ENCODE data around the gene CCDC127.

CCDC127 gene

GRCh38 chr5:162565-163337 is 55.2 kb downstream of the CCDC127 start:
- Histone ChIP-seq H3K4me3 (ENCODE audit: low read depth, low read length) (no peak overlapping the region), H3K9ac (ENCODE audit: low read depth, low read length) (no peak overlapping the region), H3K27me3 (ENCODE audit: control insufficient read depth, insufficient read depth, low read length) (no peaks in the 10 kb centered on the region), H3K9me3 (ENCODE audit: control insufficient read depth, insufficient read depth, low read length) (no peaks in the 10 kb centered on the region), H3K4me1 (ENCODE audit: control insufficient read depth, insufficient read depth, low read length) (no peaks in the 10 kb centered on the region), H3K27ac (ENCODE audit: low read depth, low read length) (no peak overlapping the region), H3K36me3 (ENCODE audit: control insufficient read depth, insufficient read depth, low read length) (peaks cover 42% of the 10 kb centered on the region)

GRCh38 chr5:162190-162564 is 55.8 kb downstream of the CCDC127 start:
- Histone ChIP-seq H3K9ac (ENCODE audit: low read depth, low read length) (no peak overlapping the region), H3K27me3 (ENCODE audit: control insufficient read depth, insufficient read depth, low read length) (no peaks in the 10 kb centered on the region), H3K4me3 (ENCODE audit: low read depth, low read length) (no peak overlapping the region), H3K9me3 (ENCODE audit: control insufficient read depth, insufficient read depth, low read length) (no peaks in the 10 kb centered on the region), H3K4me1 (ENCODE audit: control insufficient read depth, insufficient read depth, low read length) (no peaks in the 10 kb centered on the region), H3K27ac (ENCODE audit: low read depth, low read length) (no peak overlapping the region), H3K36me3 (ENCODE audit: control insufficient read depth, insufficient read depth, low read length) (peaks cover 47% of the 10 kb centered on the region)

GRCh38 chr5:161803-162110 is 56.2 kb downstream of the CCDC127 start:
- Histone ChIP-seq H3K27me3 (ENCODE audit: control insufficient read depth, insufficient read depth, low read length) (no peaks in the 10 kb centered on the region), H3K27ac (ENCODE audit: low read depth, low read length) (no peak overlapping the region), H3K4me1 (ENCODE audit: control insufficient read depth, insufficient read depth, low read length) (no peaks in the 10 kb centered on the region), H3K4me3 (ENCODE audit: low read depth, low read length) (no peak overlapping the region), H3K9me3 (ENCODE audit: control insufficient read depth, insufficient read depth, low read length) (no peaks in the 10 kb centered on the region), H3K9ac (ENCODE audit: low read depth, low read length) (no peak overlapping the region), H3K36me3 (ENCODE audit: control insufficient read depth, insufficient read depth, low read length) (peaks cover 51% of the 10 kb centered on the region)

GRCh38 chr5:160921-161802 is 56.8 kb downstream of the CCDC127 start:
- Histone ChIP-seq H3K27me3 (ENCODE audit: control insufficient read depth, insufficient read depth, low read length) (no peaks in the 10 kb centered on the region), H3K4me1 (ENCODE audit: control insufficient read depth, insufficient read depth, low read length) (no peaks in the 10 kb centered on the region), H3K9ac (ENCODE audit: low read depth, low read length) (no peak overlapping the region), H3K4me3 (ENCODE audit: low read depth, low read length) (no peak overlapping the region), H3K9me3 (ENCODE audit: control insufficient read depth, insufficient read depth, low read length) (no peaks in the 10 kb centered on the region), H3K27ac (ENCODE audit: low read depth, low read length) (no peak overlapping the region), H3K36me3 (ENCODE audit: control insufficient read depth, insufficient read depth, low read length) (peaks cover 57% of the 10 kb centered on the region)

GRCh38 chr5:160173-160510 is 57.8 kb downstream of the CCDC127 start:
- Histone ChIP-seq H3K36me3 (ENCODE audit: control insufficient read depth, insufficient read depth, low read length) (peaks cover 68% of the 10 kb centered on the region), H3K9me3 (ENCODE audit: control insufficient read depth, insufficient read depth, low read length) (no peaks in the 10 kb centered on the region), H3K27ac (ENCODE audit: low read depth, low read length) (no peak overlapping the region), H3K4me3 (ENCODE audit: low read depth, low read length) (no peak overlapping the region), H3K27me3 (ENCODE audit: control insufficient read depth, insufficient read depth, low read length) (no peaks in the 10 kb centered on the region), H3K4me1 (ENCODE audit: control insufficient read depth, insufficient read depth, low read length) (no peaks in the 10 kb centered on the region), H3K9ac (ENCODE audit: low read depth, low read length) (no peak overlapping the region)

- no peaks in the 10 kb centered on the region for H3K9me3 ChIP-seq (ENCODE audit: control insufficient read depth, insufficient read depth, low read length)
- peaks cover 73% of the 10 kb centered on the region for H3K36me3 ChIP-seq (ENCODE audit: control insufficient read depth, insufficient read depth, low read length)
- H3K9ac ChIP-seq (ENCODE audit: low read depth, low read length) = no peak overlapping the region
- no peak overlapping the region for H3K4me3 ChIP-seq (ENCODE audit: low read depth, low read length)
- H3K4me1 ChIP-seq (ENCODE audit: control insufficient read depth, insufficient read depth, low read length) = no peaks in the 10 kb centered on the region
- no peak overlapping the region for H3K27ac ChIP-seq (ENCODE audit: low read depth, low read length)
- no peaks in the 10 kb centered on the region for H3K27me3 ChIP-seq (ENCODE audit: control insufficient read depth, insufficient read depth, low read length)
Observed at GRCh38 chr5:159448-160172, 58.3 kb downstream of the CCDC127 start.

- H3K4me1 ChIP-seq (ENCODE audit: control insufficient read depth, insufficient read depth, low read length) = no peaks in the 10 kb centered on the region
- H3K9me3 ChIP-seq (ENCODE audit: control insufficient read depth, insufficient read depth, low read length) = no peaks in the 10 kb centered on the region
- no peak overlapping the region for H3K9ac ChIP-seq (ENCODE audit: low read depth, low read length)
- H3K36me3 ChIP-seq (ENCODE audit: control insufficient read depth, insufficient read depth, low read length) = peaks cover 78% of the 10 kb centered on the region
- no peak overlapping the region for H3K4me3 ChIP-seq (ENCODE audit: low read depth, low read length)
- no peaks in the 10 kb centered on the region for H3K27me3 ChIP-seq (ENCODE audit: control insufficient read depth, insufficient read depth, low read length)
- no peak overlapping the region for H3K27ac ChIP-seq (ENCODE audit: low read depth, low read length)
Observed at GRCh38 chr5:158807-159447, 59.0 kb downstream of the CCDC127 start.

- Histone ChIP-seq H3K9me3 (ENCODE audit: control insufficient read depth, insufficient read depth, low read length) (no peaks in the 10 kb centered on the region), H3K27me3 (ENCODE audit: control insufficient read depth, insufficient read depth, low read length) (no peaks in the 10 kb centered on the region), H3K27ac (ENCODE audit: low read depth, low read length) (no peak overlapping the region), H3K4me3 (ENCODE audit: low read depth, low read length) (no peak overlapping the region), H3K36me3 (ENCODE audit: control insufficient read depth, insufficient read depth, low read length) (peaks cover 82% of the 10 kb centered on the region), H3K4me1 (ENCODE audit: control insufficient read depth, insufficient read depth, low read length) (no peaks in the 10 kb centered on the region), H3K9ac (ENCODE audit: low read depth, low read length) (no peak overlapping the region)
Observed at GRCh38 chr5:157801-158200, 60.2 kb downstream of the CCDC127 start.

- Histone ChIP-seq H3K4me3 (ENCODE audit: low read depth, low read length) (no peak overlapping the region), H3K36me3 (ENCODE audit: control insufficient read depth, insufficient read depth, low read length) (peaks cover 81% of the 10 kb centered on the region), H3K9ac (ENCODE audit: low read depth, low read length) (no peak overlapping the region), H3K27ac (ENCODE audit: low read depth, low read length) (no peak overlapping the region), H3K27me3 (ENCODE audit: control insufficient read depth, insufficient read depth, low read length) (no peaks in the 10 kb centered on the region), H3K9me3 (ENCODE audit: control insufficient read depth, insufficient read depth, low read length) (no peaks in the 10 kb centered on the region), H3K4me1 (ENCODE audit: control insufficient read depth, insufficient read depth, low read length) (no peaks in the 10 kb centered on the region)
Observed at GRCh38 chr5:157126-157715, 60.7 kb downstream of the CCDC127 start.

GRCh38 chr5:156411-157072 is 61.4 kb downstream of the CCDC127 start:
- Histone ChIP-seq H3K4me3 (ENCODE audit: low read depth, low read length) (no peak overlapping the region), H3K4me1 (ENCODE audit: control insufficient read depth, insufficient read depth, low read length) (no peaks in the 10 kb centered on the region), H3K9me3 (ENCODE audit: control insufficient read depth, insufficient read depth, low read length) (no peaks in the 10 kb centered on the region), H3K36me3 (ENCODE audit: control insufficient read depth, insufficient read depth, low read length) (peaks cover 81% of the 10 kb centered on the region), H3K9ac (ENCODE audit: low read depth, low read length) (no peak overlapping the region), H3K27ac (ENCODE audit: low read depth, low read length) (no peak overlapping the region), H3K27me3 (ENCODE audit: control insufficient read depth, insufficient read depth, low read length) (no peaks in the 10 kb centered on the region)

Measured in HUES48 (cell line).